ENCODE data around the gene FMN1. TPM values are rescaled to one million over a fixed set of nuclear protein-coding genes. Genes with fewer than 3 reads are reported as not detected.

FMN1 gene
- total RNA-seq, 2 donors from 2014 or later = 2.4 to 3.1 TPM

- Histone ChIP-seq H3K27me3 (no peaks in the 10 kb centered on the region), H3K4me3 (no peak overlapping the region), H3K9me3 (no peaks in the 10 kb centered on the region), H3K36me3 (no peaks in the 10 kb centered on the region), H3K4me1 (no peaks in the 10 kb centered on the region), H3K27ac (no peak overlapping the region)
- DNase-seq (ENCODE audit: low spot score) = no peak
- TF ChIP-seq, protein P1, sequence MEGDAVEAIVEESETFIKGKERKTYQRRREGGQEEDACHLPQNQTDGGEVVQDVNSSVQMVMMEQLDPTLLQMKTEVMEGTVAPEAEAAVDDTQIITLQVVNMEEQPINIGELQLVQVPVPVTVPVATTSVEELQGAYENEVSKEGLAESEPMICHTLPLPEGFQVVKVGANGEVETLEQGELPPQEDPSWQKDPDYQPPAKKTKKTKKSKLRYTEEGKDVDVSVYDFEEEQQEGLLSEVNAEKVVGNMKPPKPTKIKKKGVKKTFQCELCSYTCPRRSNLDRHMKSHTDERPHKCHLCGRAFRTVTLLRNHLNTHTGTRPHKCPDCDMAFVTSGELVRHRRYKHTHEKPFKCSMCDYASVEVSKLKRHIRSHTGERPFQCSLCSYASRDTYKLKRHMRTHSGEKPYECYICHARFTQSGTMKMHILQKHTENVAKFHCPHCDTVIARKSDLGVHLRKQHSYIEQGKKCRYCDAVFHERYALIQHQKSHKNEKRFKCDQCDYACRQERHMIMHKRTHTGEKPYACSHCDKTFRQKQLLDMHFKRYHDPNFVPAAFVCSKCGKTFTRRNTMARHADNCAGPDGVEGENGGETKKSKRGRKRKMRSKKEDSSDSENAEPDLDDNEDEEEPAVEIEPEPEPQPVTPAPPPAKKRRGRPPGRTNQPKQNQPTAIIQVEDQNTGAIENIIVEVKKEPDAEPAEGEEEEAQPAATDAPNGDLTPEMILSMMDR (IDR thresholded peaks at IDR 0.05) = no peak
Observed at GRCh38 chr15:33045066-33045810, 149.3 kb downstream of the FMN1 start.

DNA sequence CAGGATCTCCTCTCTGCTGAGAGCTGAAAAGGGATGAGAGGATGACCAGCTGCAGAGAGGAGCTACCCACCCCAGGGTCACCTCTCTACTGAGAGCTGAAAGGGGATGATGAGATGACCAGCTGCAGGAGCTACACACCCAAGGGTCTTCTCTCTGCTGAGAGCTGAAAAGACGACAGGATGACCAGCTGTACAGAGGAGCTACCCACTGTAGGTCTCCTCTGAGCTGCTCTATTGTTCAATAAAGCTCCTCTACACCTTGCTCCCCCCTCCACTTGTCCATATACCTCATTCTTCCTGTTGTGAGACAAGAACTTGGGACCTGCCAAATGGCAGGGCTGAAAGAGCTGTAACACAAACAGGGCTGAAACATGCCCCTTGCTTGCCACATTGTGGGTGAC lies 149.9 kb downstream of the FMN1 start:
- TF ChIP-seq, protein P1 (IDR thresholded peaks at IDR 0.05) = no peak
- Histone ChIP-seq H3K27ac (no peak overlapping the region), H3K36me3 (no peaks in the 10 kb centered on the region), H3K9me3 (no peaks in the 10 kb centered on the region), H3K4me1 (no peaks in the 10 kb centered on the region), H3K4me3 (no peak overlapping the region), H3K27me3 (no peaks in the 10 kb centered on the region)
- no peak for DNase-seq (ENCODE audit: low spot score)

DNA sequence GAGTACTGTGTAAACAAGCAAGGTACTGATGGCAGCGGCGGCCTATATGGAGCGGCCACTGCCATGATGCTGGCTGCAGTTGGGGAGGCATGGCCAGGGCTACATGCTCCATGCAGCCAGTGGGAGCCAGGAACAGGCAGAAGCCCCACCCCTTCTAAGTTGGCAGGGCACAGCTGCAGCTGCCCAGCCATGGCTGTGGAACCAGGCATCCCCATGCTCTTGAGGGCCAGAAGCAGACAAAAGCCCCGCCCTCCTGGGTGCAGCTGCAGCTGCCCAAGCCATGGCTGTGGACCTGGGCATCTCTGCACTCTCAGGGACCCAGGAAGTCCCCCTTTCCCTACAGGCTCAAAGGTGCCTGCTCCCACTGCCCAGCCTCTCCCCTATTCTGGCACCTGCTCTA lies 150.9 kb downstream of the FMN1 start:
- H3K9me3 ChIP-seq = no peaks in the 10 kb centered on the region
- H3K4me1 ChIP-seq = no peaks in the 10 kb centered on the region
- no peaks in the 10 kb centered on the region for H3K27me3 ChIP-seq
- TF ChIP-seq, protein P1 (IDR thresholded peaks at IDR 0.05) = no peak
- H3K4me3 ChIP-seq = no peak overlapping the region
- no peak for DNase-seq (ENCODE audit: low spot score)
- H3K36me3 ChIP-seq = no peaks in the 10 kb centered on the region
- H3K27ac ChIP-seq = no peak overlapping the region

DNA sequence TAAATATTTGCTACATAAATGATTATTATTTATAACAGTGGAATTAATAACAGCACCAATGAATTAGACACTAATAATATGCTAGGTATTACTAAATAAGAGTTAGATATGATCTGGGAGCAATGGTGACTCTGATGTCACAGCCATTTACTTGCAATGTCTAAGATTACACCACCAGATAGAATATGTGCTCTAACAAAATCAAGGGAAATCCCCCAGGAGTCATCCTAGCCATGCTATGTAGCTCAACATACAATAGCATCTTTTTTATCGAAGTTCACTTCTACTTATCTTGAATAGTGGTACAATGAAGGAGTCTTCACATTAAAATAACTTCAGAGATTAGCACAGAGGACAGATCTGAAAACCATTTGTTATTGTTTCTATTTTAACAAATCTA lies 154.0 kb downstream of the FMN1 start:
- Histone ChIP-seq H3K27me3 (no peaks in the 10 kb centered on the region), H3K4me1 (no peaks in the 10 kb centered on the region), H3K9me3 (no peaks in the 10 kb centered on the region), H3K36me3 (no peaks in the 10 kb centered on the region), H3K4me3 (no peak overlapping the region), H3K27ac (no peak overlapping the region)
- TF ChIP-seq, protein P1 (IDR thresholded peaks at IDR 0.05) = no peak
- DNase-seq (ENCODE audit: low spot score) = no peak

GRCh38 chr15:33034588-33034987 lies 159.9 kb downstream of the FMN1 start:
- H3K27me3 ChIP-seq = no peaks in the 10 kb centered on the region
- H3K36me3 ChIP-seq = no peaks in the 10 kb centered on the region
- H3K4me1 ChIP-seq = no peaks in the 10 kb centered on the region
- TF ChIP-seq, protein P1 (IDR thresholded peaks at IDR 0.05) = no peak
- DNase-seq (ENCODE audit: low spot score) = no peak
- no peak overlapping the region for H3K27ac ChIP-seq
- H3K4me3 ChIP-seq = no peak overlapping the region
- no peaks in the 10 kb centered on the region for H3K9me3 ChIP-seq

GRCh38 chr15:33032053-33032452 lies 162.5 kb downstream of the FMN1 start:
- no peaks in the 10 kb centered on the region for H3K27me3 ChIP-seq
- H3K9me3 ChIP-seq = no peaks in the 10 kb centered on the region
- H3K4me3 ChIP-seq = no peak overlapping the region
- H3K4me1 ChIP-seq = no peaks in the 10 kb centered on the region
- TF ChIP-seq, protein P1 (IDR thresholded peaks at IDR 0.05) = no peak
- DNase-seq (ENCODE audit: low spot score) = no peak
- no peak overlapping the region for H3K27ac ChIP-seq
- no peaks in the 10 kb centered on the region for H3K36me3 ChIP-seq

Data from right atrium auricular region (tissue), 2 donors.